GM23338 (cell line): ENCODE measurements around the gene RASGRP3. TPM values are rescaled to one million over a fixed set of nuclear protein-coding genes. Genes with fewer than 3 reads are reported as not detected.

ENCODE experiments used
- ATAC-seq: fragments of 200-7000 bp; cut with Tn5 transposase; 3 replicates; pipeline ENCODE4 v1.9.1; 2020
- DNase-seq: peaks from one replicate; pipeline ENCODE4 v3.0.0-alpha.2; 2015; ENCODE audit warnings: low spot score
- H2AFZ ChIP-seq: fragments of 200-600 bp; sonication (generic); 2 replicates; pipeline ENCODE4 v1.8.0; 2016; ENCODE audit warnings: antibody characterized with exemption, mild to moderate bottlenecking, moderate library complexity
- H3F3A ChIP-seq: fragments of 200-600 bp; sonication (generic); replicated peaks from 2 replicates; pipeline ENCODE4 v1.8.0; 2017; ENCODE audit warnings: antibody characterized with exemption, mixed run types, low read depth
- H3K27ac ChIP-seq: fragments of 200-600 bp; sonication (generic); 2 replicates; pipeline ENCODE4 v1.6.1; 2016; ENCODE audit warnings: low read depth
- H3K27me3 ChIP-seq: fragments of 200-600 bp; sonication (generic); 2 replicates; pipeline ENCODE4 v1.8.0; 2016; ENCODE audit warnings: mild to moderate bottlenecking, mixed run types, moderate library complexity; ENCODE audit not compliant: insufficient read depth
- H3K36me3 ChIP-seq: fragments of 200-600 bp; sonication (generic); 2 replicates; pipeline ENCODE4 v1.8.0; 2016; ENCODE audit warnings: mild to moderate bottlenecking; ENCODE audit not compliant: insufficient read depth
- H3K4me1 ChIP-seq: fragments of 200-600 bp; sonication (generic); 2 replicates; pipeline ENCODE4 v1.8.0; 2016; ENCODE audit warnings: mild to moderate bottlenecking, moderate library complexity; ENCODE audit not compliant: insufficient read depth
- H3K4me2 ChIP-seq: fragments of 200-600 bp; sonication (generic); 2 replicates; pipeline ENCODE4 v1.7.1; 2017; ENCODE audit warnings: mixed run types
- H3K4me3 ChIP-seq: fragments of 200-600 bp; sonication (generic); 2 replicates; pipeline ENCODE4 v1.6.1; 2016; ENCODE audit warnings: mixed run types
- H3K79me2 ChIP-seq: fragments of 200-600 bp; sonication (generic); replicated peaks from 2 replicates; pipeline ENCODE4 v1.8.0; 2017; ENCODE audit warnings: mild to moderate bottlenecking; ENCODE audit not compliant: insufficient read depth
- H3K9me2 ChIP-seq: fragments of 200-600 bp; sonication (generic); 2 replicates; pipeline ENCODE4 v1.8.0; 2017; ENCODE audit not compliant: insufficient read depth
- H4K20me1 ChIP-seq: fragments of 200-600 bp; sonication (generic); replicated peaks from 2 replicates; pipeline ENCODE4 v1.8.0; 2017; ENCODE audit warnings: mild to moderate bottlenecking; ENCODE audit not compliant: insufficient read depth
- H3K27ac Mint-ChIP-seq: 2 replicates; pipeline ENCODE4 v1.8.0; 2020; ENCODE audit warnings: inconsistent platforms, mild to moderate bottlenecking, moderate library complexity, mixed read lengths
- H3K27me3 Mint-ChIP-seq: 3 replicates; pipeline ENCODE4 v1.8.0; 2022; ENCODE audit warnings: low read depth, mild to moderate bottlenecking, moderate library complexity, mixed read lengths, inconsistent platforms; ENCODE audit not compliant: insufficient read depth, poor library complexity
- H3K36me3 Mint-ChIP-seq: 3 replicates; pipeline ENCODE4 v1.8.0; 2021; ENCODE audit warnings: low read depth, mild to moderate bottlenecking, inconsistent platforms, moderate library complexity, mixed read lengths
- H3K4me1 Mint-ChIP-seq: 3 replicates; pipeline ENCODE4 v1.8.0; 2020; ENCODE audit warnings: mild to moderate bottlenecking, inconsistent platforms, mixed read lengths
- H3K4me3 Mint-ChIP-seq: 3 replicates; pipeline ENCODE4 v1.8.0; 2021; ENCODE audit warnings: moderate library complexity, mild to moderate bottlenecking, inconsistent platforms, mixed read lengths
- H3K9me3 Mint-ChIP-seq: 3 replicates; pipeline ENCODE4 v1.8.0; 2020; ENCODE audit warnings: moderate library complexity, mild to moderate bottlenecking, inconsistent platforms, mixed read lengths
- CREB1 ChIP-seq: fragments of 250-450 bp; sonication (Bioruptor Pico); IDR thresholded peaks from 2 replicates; pipeline ENCODE4 v1.5.0; 2020; ENCODE audit warnings: low read depth, mild to moderate bottlenecking, moderate library complexity
- CTCF ChIP-seq, 2 experiments: fragments of 200-600 bp in 1 of 2; sonication (generic) in 1 of 2; conservative IDR thresholded peaks; 2 replicates each; pipeline versions ENCODE4 v1.5.1 to v1.6.1; 2016 to 2017; ENCODE audit warnings: antibody characterized with exemption in 2 of 2, low read depth in 2 of 2, mild to moderate bottlenecking in 2 of 2, moderate library complexity in 1 of 2
- EZH2 ChIP-seq: fragments of 200-600 bp; sonication (generic); IDR thresholded peaks from one replicate; pipeline ENCODE4 v1.8.0; 2017; ENCODE audit warnings: antibody characterized with exemption, mild to moderate bottlenecking, low read depth; ENCODE audit not compliant: unreplicated experiment
- EZH2phosphoT487 ChIP-seq: fragments of 200-600 bp; sonication (generic); IDR thresholded peaks from one replicate; pipeline ENCODE4 v1.8.1; 2018; ENCODE audit warnings: antibody characterized with exemption; ENCODE audit not compliant: unreplicated experiment
- JUNB ChIP-seq: IDR thresholded peaks from one replicate; pipeline ENCODE4 v1.6.1; 2016; ENCODE audit warnings: antibody characterized with exemption; ENCODE audit not compliant: unreplicated experiment
- NANOG ChIP-seq: IDR thresholded peaks from 2 replicates; pipeline ENCODE4 v1.6.1; 2016; ENCODE audit warnings: antibody characterized with exemption, borderline replicate concordance
- POLR2AphosphoS5 ChIP-seq: IDR thresholded peaks from 2 replicates; pipeline ENCODE4 v1.6.1; 2016; ENCODE audit warnings: antibody characterized with exemption, low read depth
- STAT1 ChIP-seq: IDR thresholded peaks from one replicate; pipeline ENCODE4 v1.6.1; 2016; ENCODE audit warnings: antibody characterized with exemption; ENCODE audit not compliant: unreplicated experiment
- ZNF114 ChIP-seq: fragments of 250-450 bp; sonication (Bioruptor Pico); IDR thresholded peaks from 2 replicates; pipeline ENCODE4 v1.5.0; 2020; ENCODE audit warnings: mild to moderate bottlenecking, moderate library complexity
- ZNF331 ChIP-seq: fragments of 250-450 bp; sonication (Bioruptor Pico); IDR thresholded peaks from 2 replicates; pipeline ENCODE4 v1.5.0; 2020; ENCODE audit warnings: low read depth, mild to moderate bottlenecking, moderate library complexity
- polyA plus RNA-seq: library from polyadenylated mRNA; unstranded; fragments of >200 nt; fragmentation: Nextera tagmentation; extraction: Ambion mirVana; gene quantifications from 2 replicates; pipeline ENCODE4 v1.2.1, GENCODE V29; 2016
- total RNA-seq: library from RNA; depleted of rRNA; stranded (reverse); fragments of >200 nt; shearing (Covaris generic); gene quantifications from 2 replicates; pipeline ENCODE4 v1.2.3, GENCODE V29; 2014
- TF ChIP-seq, protein P1 (sequence below): IDR thresholded peaks from 2 replicates; pipeline ENCODE4 v1.6.1; 2016; ENCODE audit warnings: antibody characterized with exemption
- TF ChIP-seq, protein P2 (sequence below): IDR thresholded peaks from one replicate; pipeline ENCODE4 v1.6.1; 2018; ENCODE audit warnings: antibody characterized with exemption; ENCODE audit not compliant: unreplicated experiment
- TF ChIP-seq, protein P3 (sequence below): fragments of 250-450 bp; sonication (Bioruptor Pico); IDR thresholded peaks from 2 replicates; pipeline ENCODE4 v1.5.0; 2020; ENCODE audit warnings: mild to moderate bottlenecking, moderate library complexity

The RASGRP3 gene
- total and polyA plus RNA-seq, 2 experiments from 2014 or later = 0.19 to 0.69 TPM

GRCh38 chr2:33435518-33435917 is 40.9 kb upstream of the RASGRP3 start:
- H4K20me1 ChIP-seq = no peaks in the 10 kb centered on the region
- Mint-ChIP-seq H3K27me3 (no peaks in the 10 kb centered on the region), H3K9me3 (no peaks in the 10 kb centered on the region), H3K36me3 (no peaks in the 10 kb centered on the region), H3K27ac (no peak overlapping the region), H3K4me1 (peaks cover 4% of the 10 kb centered on the region), H3K4me3 (no peak overlapping the region)
- no peaks in the 10 kb centered on the region for H3K4me1 ChIP-seq
- TF ChIP-seq POLR2AphosphoS5 (no peak), CTCF (conservative IDR thresholded peaks at IDR 0.05; ENCODE audit: low read depth in 2 of 2) (no peak), ZNF331 (CRISPR knock-in tag) (no peak), CREB1 (no peak), NANOG (no peak), STAT1 (no peak), JUNB (no peak), ZNF114 (CRISPR knock-in tag) (no peak), EZH2phosphoT487 (no peak), EZH2 (no peak)
- TF ChIP-seq, protein P1, sequence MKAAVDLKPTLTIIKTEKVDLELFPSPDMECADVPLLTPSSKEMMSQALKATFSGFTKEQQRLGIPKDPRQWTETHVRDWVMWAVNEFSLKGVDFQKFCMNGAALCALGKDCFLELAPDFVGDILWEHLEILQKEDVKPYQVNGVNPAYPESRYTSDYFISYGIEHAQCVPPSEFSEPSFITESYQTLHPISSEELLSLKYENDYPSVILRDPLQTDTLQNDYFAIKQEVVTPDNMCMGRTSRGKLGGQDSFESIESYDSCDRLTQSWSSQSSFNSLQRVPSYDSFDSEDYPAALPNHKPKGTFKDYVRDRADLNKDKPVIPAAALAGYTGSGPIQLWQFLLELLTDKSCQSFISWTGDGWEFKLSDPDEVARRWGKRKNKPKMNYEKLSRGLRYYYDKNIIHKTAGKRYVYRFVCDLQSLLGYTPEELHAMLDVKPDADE = no peak
- TF ChIP-seq, protein P2, sequence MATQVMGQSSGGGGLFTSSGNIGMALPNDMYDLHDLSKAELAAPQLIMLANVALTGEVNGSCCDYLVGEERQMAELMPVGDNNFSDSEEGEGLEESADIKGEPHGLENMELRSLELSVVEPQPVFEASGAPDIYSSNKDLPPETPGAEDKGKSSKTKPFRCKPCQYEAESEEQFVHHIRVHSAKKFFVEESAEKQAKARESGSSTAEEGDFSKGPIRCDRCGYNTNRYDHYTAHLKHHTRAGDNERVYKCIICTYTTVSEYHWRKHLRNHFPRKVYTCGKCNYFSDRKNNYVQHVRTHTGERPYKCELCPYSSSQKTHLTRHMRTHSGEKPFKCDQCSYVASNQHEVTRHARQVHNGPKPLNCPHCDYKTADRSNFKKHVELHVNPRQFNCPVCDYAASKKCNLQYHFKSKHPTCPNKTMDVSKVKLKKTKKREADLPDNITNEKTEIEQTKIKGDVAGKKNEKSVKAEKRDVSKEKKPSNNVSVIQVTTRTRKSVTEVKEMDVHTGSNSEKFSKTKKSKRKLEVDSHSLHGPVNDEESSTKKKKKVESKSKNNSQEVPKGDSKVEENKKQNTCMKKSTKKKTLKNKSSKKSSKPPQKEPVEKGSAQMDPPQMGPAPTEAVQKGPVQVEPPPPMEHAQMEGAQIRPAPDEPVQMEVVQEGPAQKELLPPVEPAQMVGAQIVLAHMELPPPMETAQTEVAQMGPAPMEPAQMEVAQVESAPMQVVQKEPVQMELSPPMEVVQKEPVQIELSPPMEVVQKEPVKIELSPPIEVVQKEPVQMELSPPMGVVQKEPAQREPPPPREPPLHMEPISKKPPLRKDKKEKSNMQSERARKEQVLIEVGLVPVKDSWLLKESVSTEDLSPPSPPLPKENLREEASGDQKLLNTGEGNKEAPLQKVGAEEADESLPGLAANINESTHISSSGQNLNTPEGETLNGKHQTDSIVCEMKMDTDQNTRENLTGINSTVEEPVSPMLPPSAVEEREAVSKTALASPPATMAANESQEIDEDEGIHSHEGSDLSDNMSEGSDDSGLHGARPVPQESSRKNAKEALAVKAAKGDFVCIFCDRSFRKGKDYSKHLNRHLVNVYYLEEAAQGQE = no peak
- TF ChIP-seq, protein P3, sequence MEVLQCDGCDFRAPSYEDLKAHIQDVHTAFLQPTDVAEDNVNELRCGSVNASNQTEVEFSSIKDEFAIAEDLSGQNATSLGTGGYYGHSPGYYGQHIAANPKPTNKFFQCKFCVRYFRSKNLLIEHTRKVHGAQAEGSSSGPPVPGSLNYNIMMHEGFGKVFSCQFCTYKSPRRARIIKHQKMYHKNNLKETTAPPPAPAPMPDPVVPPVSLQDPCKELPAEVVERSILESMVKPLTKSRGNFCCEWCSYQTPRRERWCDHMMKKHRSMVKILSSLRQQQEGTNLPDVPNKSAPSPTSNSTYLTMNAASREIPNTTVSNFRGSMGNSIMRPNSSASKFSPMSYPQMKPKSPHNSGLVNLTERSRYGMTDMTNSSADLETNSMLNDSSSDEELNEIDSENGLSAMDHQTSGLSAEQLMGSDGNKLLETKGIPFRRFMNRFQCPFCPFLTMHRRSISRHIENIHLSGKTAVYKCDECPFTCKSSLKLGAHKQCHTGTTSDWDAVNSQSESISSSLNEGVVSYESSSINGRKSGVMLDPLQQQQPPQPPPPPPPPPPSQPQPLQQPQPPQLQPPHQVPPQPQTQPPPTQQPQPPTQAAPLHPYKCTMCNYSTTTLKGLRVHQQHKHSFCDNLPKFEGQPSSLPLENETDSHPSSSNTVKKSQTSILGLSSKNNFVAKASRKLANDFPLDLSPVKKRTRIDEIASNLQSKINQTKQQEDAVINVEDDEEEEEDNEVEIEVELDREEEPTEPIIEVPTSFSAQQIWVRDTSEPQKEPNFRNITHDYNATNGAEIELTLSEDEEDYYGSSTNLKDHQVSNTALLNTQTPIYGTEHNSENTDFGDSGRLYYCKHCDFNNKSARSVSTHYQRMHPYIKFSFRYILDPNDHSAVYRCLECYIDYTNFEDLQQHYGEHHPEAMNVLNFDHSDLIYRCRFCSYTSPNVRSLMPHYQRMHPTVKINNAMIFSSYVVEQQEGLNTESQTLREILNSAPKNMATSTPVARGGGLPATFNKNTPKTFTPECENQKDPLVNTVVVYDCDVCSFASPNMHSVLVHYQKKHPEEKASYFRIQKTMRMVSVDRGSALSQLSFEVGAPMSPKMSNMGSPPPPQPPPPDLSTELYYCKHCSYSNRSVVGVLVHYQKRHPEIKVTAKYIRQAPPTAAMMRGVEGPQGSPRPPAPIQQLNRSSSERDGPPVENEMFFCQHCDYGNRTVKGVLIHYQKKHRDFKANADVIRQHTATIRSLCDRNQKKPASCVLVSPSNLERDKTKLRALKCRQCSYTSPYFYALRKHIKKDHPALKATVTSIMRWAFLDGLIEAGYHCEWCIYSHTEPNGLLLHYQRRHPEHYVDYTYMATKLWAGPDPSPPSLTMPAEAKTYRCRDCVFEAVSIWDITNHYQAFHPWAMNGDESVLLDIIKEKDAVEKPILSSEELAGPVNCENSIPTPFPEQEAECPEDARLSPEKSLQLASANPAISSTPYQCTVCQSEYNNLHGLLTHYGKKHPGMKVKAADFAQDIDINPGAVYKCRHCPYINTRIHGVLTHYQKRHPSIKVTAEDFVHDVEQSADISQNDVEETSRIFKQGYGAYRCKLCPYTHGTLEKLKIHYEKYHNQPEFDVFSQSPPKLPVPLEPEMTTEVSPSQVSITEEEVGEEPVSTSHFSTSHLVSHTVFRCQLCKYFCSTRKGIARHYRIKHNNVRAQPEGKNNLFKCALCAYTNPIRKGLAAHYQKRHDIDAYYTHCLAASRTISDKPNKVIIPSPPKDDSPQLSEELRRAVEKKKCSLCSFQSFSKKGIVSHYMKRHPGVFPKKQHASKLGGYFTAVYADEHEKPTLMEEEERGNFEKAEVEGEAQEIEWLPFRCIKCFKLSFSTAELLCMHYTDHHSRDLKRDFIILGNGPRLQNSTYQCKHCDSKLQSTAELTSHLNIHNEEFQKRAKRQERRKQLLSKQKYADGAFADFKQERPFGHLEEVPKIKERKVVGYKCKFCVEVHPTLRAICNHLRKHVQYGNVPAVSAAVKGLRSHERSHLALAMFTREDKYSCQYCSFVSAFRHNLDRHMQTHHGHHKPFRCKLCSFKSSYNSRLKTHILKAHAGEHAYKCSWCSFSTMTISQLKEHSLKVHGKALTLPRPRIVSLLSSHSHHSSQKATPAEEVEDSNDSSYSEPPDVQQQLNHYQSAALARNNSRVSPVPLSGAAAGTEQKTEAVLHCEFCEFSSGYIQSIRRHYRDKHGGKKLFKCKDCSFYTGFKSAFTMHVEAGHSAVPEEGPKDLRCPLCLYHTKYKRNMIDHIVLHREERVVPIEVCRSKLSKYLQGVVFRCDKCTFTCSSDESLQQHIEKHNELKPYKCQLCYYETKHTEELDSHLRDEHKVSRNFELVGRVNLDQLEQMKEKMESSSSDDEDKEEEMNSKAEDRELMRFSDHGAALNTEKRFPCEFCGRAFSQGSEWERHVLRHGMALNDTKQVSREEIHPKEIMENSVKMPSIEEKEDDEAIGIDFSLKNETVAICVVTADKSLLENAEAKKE (CRISPR knock-in tag) = no peak
- H3K27me3 ChIP-seq = no peaks in the 10 kb centered on the region
- H2AFZ ChIP-seq = no peak overlapping the region
- no peaks in the 10 kb centered on the region for H3F3A ChIP-seq
- H3K4me3 ChIP-seq = no peak overlapping the region
- H3K36me3 ChIP-seq = no peaks in the 10 kb centered on the region
- no peak overlapping the region for H3K27ac ChIP-seq
- H3K79me2 ChIP-seq = no peaks in the 10 kb centered on the region
- no peaks in the 10 kb centered on the region for H3K9me2 ChIP-seq
- ATAC-seq = no peak
- no peak for DNase-seq
- H3K4me2 ChIP-seq = no peak overlapping the region
